Glutamatergic neuron (in vitro differentiated cells): Measurements from ENCODE around the gene DOCK1. TPM values are rescaled to one million over a fixed set of nuclear protein-coding genes. Genes with fewer than 3 reads are reported as not detected.

Experiments used
- DNase-seq: peaks from one replicate; pipeline ENCODE4 v3.0.0; 2022
- H3K27ac Mint-ChIP-seq: one replicate; pipeline ENCODE4 v1.8.0; 2020; ENCODE audit warnings: mild to moderate bottlenecking, mixed read lengths, inconsistent platforms; ENCODE audit not compliant: unreplicated experiment
- H3K27me3 Mint-ChIP-seq: one replicate; pipeline ENCODE4 v1.8.0; 2020; ENCODE audit warnings: mild to moderate bottlenecking, moderate library complexity, mixed read lengths, inconsistent platforms; ENCODE audit not compliant: unreplicated experiment
- H3K36me3 Mint-ChIP-seq: one replicate; pipeline ENCODE4 v1.8.0; 2020; ENCODE audit warnings: mild to moderate bottlenecking, mixed read lengths, inconsistent platforms; ENCODE audit not compliant: unreplicated experiment
- H3K4me1 Mint-ChIP-seq: one replicate; pipeline ENCODE4 v1.8.0; 2020; ENCODE audit warnings: mild to moderate bottlenecking, low read depth, mixed read lengths, inconsistent platforms; ENCODE audit not compliant: unreplicated experiment
- H3K4me3 Mint-ChIP-seq: one replicate; pipeline ENCODE4 v1.8.0; 2020; ENCODE audit warnings: mild to moderate bottlenecking, mixed read lengths, inconsistent platforms; ENCODE audit not compliant: unreplicated experiment
- H3K9me3 Mint-ChIP-seq: one replicate; pipeline ENCODE4 v1.8.0; 2020; ENCODE audit warnings: mild to moderate bottlenecking, moderate library complexity, mixed read lengths, inconsistent platforms; ENCODE audit not compliant: unreplicated experiment
- CTCF ChIP-seq: fragments of 200-600 bp; sonication (generic); IDR thresholded peaks from one replicate; pipeline ENCODE4 v1.5.0; 2021; ENCODE audit not compliant: partially characterized antibody, unreplicated experiment
- total RNA-seq: library from RNA; stranded (reverse); fragmentation: NEBNext Ultra II Directional; extraction: Animal tissue kit (Norgen Biotek cat#: 25700); gene quantifications from one replicate; pipeline ENCODE4 v1.2.1, GENCODE V29; 2021; ENCODE audit not compliant: unreplicated experiment

Gene DOCK1
- total RNA-seq, 1 donor from 2014 or later = 19.7 TPM

GRCh38 chr10:127290850-127291249 is 385.6 kb downstream of the DOCK1 start:
- DNase-seq = no peak
- Mint-ChIP-seq H3K4me1 (peaks cover 6% of the 10 kb centered on the region), H3K27ac (no peak overlapping the region), H3K4me3 (no peak overlapping the region), H3K9me3 (peaks cover 3% of the 10 kb centered on the region), H3K36me3 (peaks cover 4% of the 10 kb centered on the region), H3K27me3 (peaks cover 7% of the 10 kb centered on the region)
- TF ChIP-seq CTCF = no peak

DNA sequence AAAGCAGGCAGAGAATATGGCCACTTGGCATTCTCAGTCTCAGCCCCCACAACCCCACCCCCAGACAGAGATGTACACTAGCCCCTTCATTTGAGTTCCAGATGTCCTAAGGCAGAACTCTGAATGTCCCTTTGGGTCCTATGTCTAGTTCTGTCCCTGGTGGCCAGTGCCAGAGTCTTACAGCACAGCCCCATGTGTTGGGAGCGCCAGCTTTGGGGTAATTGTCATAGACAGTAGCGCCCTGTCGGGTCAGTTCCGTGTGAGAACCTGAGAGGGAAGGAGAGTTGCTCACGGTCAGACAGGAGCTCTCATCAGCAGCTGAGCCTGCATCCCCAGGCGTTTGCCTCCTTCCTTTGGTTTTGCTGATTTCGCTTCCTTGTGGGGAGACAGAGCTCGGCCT is 386.1 kb downstream of the DOCK1 start:
- TF ChIP-seq CTCF = no peak
- H3K4me1 Mint-ChIP-seq = peaks cover 8% of the 10 kb centered on the region
- H3K27ac Mint-ChIP-seq = no peak overlapping the region
- no peak overlapping the region for H3K4me3 Mint-ChIP-seq
- peaks cover 7% of the 10 kb centered on the region for H3K27me3 Mint-ChIP-seq
- no peak for DNase-seq
- peaks cover 3% of the 10 kb centered on the region for H3K9me3 Mint-ChIP-seq
- H3K36me3 Mint-ChIP-seq = peaks cover 4% of the 10 kb centered on the region

- peaks cover 8% of the 10 kb centered on the region for H3K4me1 Mint-ChIP-seq
- peaks cover 3% of the 10 kb centered on the region for H3K9me3 Mint-ChIP-seq
These were observed 387.7 kb downstream of the DOCK1 start for GRCh38 chr10:127292888-127293287.

GRCh38 chr10:127293640-127294039 is 388.4 kb downstream of the DOCK1 start:
- H3K36me3 Mint-ChIP-seq = no peaks in the 10 kb centered on the region
- no peak overlapping the region for H3K4me3 Mint-ChIP-seq
- H3K27me3 Mint-ChIP-seq = peaks cover 7% of the 10 kb centered on the region
- H3K4me1 Mint-ChIP-seq = peaks cover 8% of the 10 kb centered on the region
- no peak for TF ChIP-seq CTCF
- peaks cover 3% of the 10 kb centered on the region for H3K9me3 Mint-ChIP-seq
- no peak overlapping the region for H3K27ac Mint-ChIP-seq
- DNase-seq = no peak

More at GRCh38 chr10:127292888-127293287, 387.7 kb downstream of the DOCK1 start:
- H3K4me3 Mint-ChIP-seq = no peak overlapping the region
- peaks cover 7% of the 10 kb centered on the region for H3K27me3 Mint-ChIP-seq
- no peak for TF ChIP-seq CTCF
- peaks cover 4% of the 10 kb centered on the region for H3K36me3 Mint-ChIP-seq
- no peak for DNase-seq
- no peak overlapping the region for H3K27ac Mint-ChIP-seq

DNA sequence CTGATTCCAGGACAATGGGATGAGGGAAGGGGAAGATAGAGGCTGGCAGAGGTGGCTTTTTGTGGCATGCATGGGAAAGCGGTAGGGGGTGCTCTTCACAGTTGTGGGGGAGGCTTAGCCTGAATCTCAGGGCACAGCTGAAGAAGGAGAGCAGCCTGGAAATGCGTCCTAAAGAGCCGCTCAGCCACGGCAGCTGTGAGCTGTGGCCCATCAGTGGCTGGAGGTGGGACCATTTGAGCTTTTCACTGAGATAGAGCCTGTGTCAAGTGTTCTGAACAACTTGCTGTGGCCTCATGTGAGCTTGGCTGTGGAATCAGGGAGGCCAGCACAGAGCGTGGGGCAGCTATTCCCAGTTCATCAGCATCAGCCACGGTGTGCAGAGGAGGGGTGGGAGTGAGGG is 391.5 kb downstream of the DOCK1 start:
- no peak for TF ChIP-seq CTCF
- Mint-ChIP-seq H3K4me1 (peaks cover 13% of the 10 kb centered on the region), H3K4me3 (no peak overlapping the region), H3K27ac (no peak overlapping the region), H3K36me3 (no peaks in the 10 kb centered on the region), H3K27me3 (peaks cover 7% of the 10 kb centered on the region), H3K9me3 (peaks cover 4% of the 10 kb centered on the region)
- DNase-seq = no peak
